GM19395 (cell line): ENCODE data around the gene ASB14.
"Not testable (repeated sequence)": the region's sequence is repeated elsewhere in the genome, so short reads cannot be mapped to it uniquely, and the experiment has no call there.

ENCODE experiments used
- ATAC-seq: cut with Tn5 transposase; IDR thresholded peaks from one replicate; pipeline ENCODE4 v1.9.1; 2021; ENCODE audit warnings: mild to moderate bottlenecking, moderate library complexity; ENCODE audit not compliant: unreplicated experiment

Gene ASB14

DNA sequence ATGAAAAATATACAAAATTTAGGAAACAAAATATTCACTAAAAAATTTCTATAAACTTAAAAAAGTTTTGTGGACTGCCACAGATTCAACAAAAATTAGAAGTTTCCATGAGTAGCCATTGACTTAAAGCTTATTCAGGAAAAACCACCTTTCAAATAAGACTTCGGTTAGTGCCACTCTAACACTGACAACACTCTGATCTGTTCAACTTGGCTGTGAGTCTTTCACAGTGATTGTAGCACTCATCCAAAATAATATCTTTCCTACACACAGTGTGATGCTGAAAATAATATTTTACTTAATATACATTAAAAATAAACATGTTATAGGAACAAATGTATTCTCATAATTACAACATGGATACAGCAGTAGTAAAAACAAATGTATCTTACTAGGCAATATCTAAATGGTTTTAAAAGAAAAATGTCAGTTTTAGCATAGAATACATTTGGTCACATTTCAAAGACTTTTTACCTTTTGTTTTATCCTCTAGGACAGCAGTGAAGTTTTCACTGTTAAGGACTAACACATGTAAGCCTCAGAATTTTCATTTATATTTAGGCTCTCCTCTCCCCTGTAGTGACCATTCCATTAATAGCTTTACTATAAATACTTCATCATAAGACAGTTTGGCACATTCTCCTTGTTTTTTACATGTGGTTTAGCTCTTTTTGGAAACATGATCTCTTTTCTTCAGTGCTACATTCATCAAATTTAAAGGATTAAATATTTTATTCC is at the start of gene ASB14:
Gene ASB14 (minus strand): TSS at position 527 of the 738 bp plus-strand sequence. CDS start 652 bp downstream, outside the sequence.
- no peak for ATAC-seq

DNA sequence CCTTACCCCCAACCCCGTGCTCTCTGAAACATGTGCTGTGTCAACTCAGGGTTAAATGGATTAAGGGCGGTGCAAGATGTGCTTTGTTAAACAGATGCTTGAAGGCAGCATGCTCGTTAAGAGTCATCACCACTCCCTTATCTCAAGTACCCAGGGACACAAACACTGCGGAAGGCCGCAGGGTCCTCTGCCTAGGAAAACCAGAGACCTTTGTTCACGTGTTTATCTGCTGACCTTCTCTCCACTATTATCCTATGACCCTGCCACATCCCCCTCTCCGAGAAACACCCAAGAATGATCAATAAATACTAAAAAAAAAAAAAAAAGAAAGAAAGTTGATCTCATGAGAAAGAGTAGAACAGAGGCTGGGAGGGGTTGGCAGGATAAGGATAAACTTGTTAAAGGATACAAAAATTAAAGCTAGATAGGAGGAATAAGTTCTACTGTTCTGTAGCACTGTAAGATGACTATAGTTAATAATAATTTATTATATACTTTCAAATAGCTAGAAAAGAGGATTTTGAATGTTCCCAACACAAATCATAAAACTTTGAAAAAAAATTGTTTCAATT is 46.7 kb upstream of the ASB14 start:
- ATAC-seq, result not testable (repeated sequence)

GRCh38 chr3:57338272-57339070 is 46.0 kb upstream of the ASB14 start:
- not testable (repeated sequence) for ATAC-seq

DNA sequence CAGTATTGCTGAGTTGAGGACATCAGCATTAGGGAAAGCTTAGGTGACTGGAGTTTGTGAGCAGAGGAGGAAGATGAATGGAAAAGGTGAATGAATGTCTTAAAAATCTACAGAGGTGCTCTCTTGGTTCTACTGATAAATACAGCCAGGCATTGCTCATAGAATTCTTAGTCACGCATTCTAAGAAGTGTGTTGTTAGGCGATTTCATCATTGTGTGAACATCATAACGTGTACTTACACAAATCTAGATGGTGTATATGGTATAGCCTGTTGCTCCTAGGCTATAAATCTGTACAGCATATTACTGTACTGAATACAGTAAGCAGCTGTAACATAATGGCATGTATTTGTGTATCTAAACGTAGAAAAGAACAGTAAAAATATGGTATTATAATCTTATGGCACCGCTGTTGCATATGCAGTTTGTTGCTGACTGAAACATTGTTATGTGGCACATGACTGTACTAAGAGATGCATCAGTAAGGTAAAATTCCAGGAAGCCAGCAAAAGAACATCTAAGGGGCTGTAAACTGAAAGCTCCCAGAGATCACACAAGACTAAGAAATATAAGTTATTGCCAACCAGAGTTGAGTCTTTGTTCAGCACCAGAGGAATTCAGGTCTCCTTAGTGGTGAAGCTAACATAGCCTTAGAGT is 42.9 kb upstream of the ASB14 start:
- ATAC-seq, result no peak

DNA sequence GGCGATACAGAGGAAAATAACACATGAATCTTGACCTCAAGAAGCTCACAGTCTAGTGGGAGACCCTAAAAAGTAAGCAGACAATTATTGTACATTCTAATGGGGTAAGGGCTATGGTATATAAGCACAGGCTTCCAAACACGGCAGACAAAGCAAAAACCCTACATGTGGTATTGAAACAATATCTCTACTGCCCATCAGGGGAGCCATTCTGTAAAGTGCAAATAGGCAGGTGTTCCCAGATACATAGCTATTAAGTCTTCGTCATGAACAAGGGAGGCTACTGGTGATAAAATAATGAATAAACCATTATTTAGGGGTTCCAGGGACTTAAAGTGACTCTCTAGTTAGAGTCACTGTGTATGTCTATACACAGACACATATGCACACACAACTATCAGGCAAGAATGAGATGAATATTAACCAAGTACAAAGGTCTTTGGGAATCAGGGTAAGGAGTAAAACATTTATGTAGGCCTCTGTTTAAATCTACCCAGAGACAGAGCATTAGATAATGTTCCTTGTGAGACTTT is 38.7 kb upstream of the ASB14 start:
- no peak for ATAC-seq

- ATAC-seq, result not testable (repeated sequence)
Measured at GRCh38 chr3:57326498-57326897, 34.0 kb upstream of the ASB14 start.

- ATAC-seq, result no peak
Measured at GRCh38 chr3:57314204-57314603, 21.7 kb upstream of the ASB14 start.

DNA sequence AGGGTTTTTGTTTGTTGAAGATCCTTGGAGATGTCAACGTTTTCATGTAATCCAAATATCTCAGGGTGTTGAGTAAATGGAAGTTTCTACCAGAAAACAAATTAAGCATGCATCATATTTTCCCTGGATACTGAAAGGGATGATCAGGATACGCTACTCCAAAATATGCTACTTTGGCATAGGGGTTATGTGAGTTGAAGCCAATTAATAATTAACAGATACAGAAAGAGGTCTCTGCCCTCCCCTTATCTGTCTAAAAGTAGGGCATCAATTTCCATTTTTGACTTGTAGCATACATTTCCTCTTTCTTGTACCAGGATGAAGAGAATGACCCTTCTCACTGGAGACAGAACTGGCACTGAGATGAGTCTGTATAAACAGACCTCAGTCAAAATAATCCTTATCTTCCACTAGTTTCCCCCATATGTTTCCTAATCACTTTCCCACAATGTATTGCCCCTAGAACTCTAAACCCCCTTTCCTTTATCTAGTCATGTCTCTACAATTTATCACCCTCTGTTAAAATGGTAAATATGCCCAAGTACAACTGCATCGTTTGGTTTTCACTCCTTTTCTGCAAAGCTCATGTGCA is 17.4 kb upstream of the ASB14 start:
- no peak for ATAC-seq

- not testable (repeated sequence) for ATAC-seq
Measured at GRCh38 chr3:57303520-57303919, 11.0 kb upstream of the ASB14 start.

DNA sequence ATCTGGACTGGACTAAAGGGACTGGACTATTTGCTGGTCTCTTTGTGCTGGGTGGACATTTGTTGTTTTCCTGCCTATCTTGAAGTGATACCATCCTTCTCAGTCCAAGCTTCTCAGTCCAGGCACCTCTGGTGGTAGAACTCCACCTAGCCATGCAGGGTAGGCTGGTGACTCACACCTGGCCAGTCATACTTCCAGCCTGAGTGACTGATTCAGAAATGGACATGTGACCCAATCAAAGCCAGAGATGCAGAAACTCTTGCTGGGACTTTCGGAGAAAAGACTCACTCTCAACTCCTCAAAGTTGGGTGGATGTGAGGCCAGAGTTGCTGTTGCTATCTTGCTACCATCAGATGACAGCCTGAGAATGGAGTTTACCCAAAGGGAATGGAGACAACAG is 5.6 kb upstream of the ASB14 start:
- ATAC-seq, result no peak

DNA sequence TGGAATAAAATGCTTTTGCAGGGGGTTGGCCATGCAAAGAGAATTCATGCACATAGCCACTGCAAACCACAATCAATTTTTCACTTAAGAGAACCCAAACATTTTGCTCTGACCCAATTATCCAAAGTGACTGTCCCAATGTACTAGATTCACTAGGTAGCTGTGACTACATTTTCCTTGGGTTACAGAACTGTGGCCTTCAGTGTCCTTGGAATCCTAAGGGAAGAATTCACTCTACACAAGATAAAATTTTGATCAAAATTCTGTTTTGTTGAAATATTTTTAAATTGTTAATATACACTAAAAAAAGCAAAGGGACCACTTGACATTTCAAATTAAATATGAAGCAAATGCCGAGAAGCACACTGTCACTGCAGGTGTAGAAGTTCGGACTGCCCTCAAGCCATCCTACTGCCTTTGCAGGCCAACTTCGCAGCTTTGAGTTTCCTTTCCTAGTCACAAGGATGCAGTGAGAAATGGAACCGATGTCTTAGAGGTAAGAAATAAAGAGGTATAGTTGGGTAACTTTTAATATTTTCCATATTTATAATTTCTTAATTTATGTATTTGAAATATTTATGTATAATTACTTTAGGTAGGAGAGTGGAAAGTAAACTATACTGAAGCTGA is 527 bp upstream of the ASB14 start:
- ATAC-seq, result no peak

DNA sequence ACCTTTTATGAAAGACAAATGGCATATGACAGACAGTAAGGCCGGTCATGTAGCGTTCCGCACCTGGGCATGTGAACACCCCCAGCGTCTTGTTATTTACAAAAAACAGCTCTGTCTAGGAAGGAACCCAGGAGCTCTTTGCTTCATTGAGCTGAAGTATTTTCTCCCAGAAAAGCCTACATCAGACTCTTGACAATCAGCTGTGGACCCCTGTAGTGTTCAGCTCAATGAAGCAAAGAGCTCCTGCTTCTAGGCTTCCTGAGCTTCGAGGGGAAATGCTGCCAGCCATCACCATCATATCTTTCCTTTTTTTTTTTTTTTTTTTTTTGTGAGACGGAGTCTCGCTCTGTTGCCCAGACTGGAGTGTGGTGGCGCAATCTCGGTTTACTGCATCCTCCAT is 4.1 kb downstream of the ASB14 start:
- ATAC-seq, result no peak

- no peak for ATAC-seq
Measured at GRCh38 chr3:57287205-57287604, 5.3 kb downstream of the ASB14 start.

GRCh38 chr3:57283334-57283733 is 9.2 kb downstream of the ASB14 start:
- ATAC-seq, result no peak

DNA sequence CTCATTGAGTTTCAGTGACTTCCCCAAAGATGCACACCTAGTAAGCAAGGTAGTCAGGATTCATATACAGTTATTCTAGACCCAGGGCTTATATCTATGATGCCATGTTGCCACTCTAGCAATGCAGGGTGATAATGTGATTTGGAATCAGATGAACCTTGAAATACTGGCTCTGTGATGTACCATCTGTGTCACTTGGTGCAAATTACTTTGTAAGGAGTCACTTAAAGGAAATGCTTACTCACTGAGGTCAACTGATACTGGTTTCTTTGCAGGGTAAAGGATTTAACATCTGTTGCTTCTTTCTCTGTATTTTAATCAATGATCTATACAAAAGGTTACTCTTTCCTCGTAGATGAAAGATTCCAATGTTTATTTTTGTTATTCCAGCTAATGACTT is 10.8 kb downstream of the ASB14 start:
- ATAC-seq, result no peak

DNA sequence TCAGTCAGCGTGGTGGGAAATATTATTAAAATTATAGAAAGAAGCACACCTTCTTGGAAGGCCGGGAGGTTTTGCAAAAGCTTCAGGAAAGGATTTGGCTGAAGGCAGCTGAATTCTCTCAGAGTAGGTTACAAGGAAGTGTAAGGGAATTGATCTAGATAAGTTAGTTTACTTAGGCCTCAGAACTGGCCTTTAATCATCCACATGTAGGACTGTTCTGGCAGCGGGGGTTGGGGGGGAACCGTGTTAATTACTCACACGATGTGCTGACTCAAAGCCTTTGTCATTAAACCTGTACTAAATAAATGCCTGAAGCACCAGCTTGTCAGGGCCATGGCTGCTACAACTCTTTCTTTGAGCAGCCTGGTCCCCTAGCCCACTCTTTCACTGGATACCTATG is 12.8 kb downstream of the ASB14 start:
- ATAC-seq, result no peak

- no peak for ATAC-seq
Measured at GRCh38 chr3:57278237-57278636, 14.2 kb downstream of the ASB14 start.

DNA sequence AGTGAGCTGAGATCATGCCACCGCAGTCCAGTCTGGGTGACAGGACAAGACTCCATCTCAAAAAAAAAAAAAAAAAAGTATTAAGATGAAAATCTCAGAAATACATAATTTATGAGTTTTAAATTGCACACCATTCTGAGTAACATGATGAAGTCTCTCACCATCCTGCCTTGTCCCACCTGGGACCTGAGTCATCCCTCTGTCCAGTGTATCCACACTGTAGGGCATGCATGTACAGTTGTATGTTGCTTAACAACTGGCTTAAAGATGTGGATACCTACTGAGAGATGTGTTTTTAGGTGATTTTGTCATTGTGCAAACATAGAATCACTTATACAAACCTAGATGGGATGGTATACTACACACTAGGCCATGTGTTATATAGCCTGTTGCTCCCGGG is 17.1 kb downstream of the ASB14 start:
- no peak for ATAC-seq

DNA sequence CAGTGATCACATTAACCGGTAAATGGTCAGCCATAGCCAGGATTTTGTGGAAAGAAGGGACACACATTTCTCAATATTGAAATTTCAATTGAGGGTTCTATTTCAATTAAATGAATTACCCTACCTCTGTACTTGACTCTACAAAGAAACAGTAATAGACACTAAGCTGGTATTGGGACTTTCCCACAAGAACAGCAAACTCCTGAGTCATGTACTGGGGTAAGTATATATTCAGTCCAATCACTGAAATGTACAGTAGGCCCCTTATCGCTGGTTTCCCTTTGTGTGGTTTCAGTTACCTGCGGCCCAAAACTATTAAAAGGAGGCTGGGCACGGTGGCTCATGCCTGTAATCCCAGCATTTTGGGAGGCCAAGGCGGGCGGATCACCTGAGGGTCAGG is 17.6 kb downstream of the ASB14 start:
- ATAC-seq, result no peak

- no peak for ATAC-seq
Measured at GRCh38 chr3:57268416-57268815, 24.1 kb downstream of the ASB14 start.
